Heart left ventricle (tissue), 13 donors: ENCODE results near the gene CYGB.

Experiments used
- CTCF ChIP-seq, 12 donors: fragments of 200-600 bp; sonication (generic) in 4 of 12; IDR thresholded peaks; one replicate each; pipeline versions ENCODE4 v1.5.0 to v1.8.0; 2018 to 2022; ENCODE audit warnings: antibody characterized with exemption in 12 of 12, mild to moderate bottlenecking in 5 of 12
- POLR2A ChIP-seq, 2 donors: fragments of 450-650 bp; IDR thresholded peaks; one replicate each; pipeline ENCODE4 v1.6.1; 2017; ENCODE audit warnings: antibody characterized with exemption in 2 of 2, mild to moderate bottlenecking in 2 of 2, moderate library complexity in 2 of 2
- donor health status: ischemic (EF 13 %, LVEDD 7.1; RV severe dilation, severe dysfunction).
- donor health status: DM: no; HTN: yes; CAD: no.
- donor health status: DM: no; HTN: no; CAD: no.
- donor health status: ischemic (EF 25% LVEDD 6.9; RV normal size, moderate dysfunction).
- donor health status: ischemic (EF 25% LVEDD 5.7; RV mildly dilated, moderate dysfunction).
- donor health status: ischemic (EF 35%, LVEDD 5.7; RV mildly dilated, moderate dysfunction).
- donor health status: nonischemic (EF 11% LVEDD 7.7; RV severe dilation, severe dysfunction).
- donor health status: DM: yes; HTN: yes; CAD: no.
- donor health status: PGD.
- donor health status: ischemic (EF 29% LVEDD 5.4; RV normal size, mild dysfunction).
- donor health status: nonischemic (EF 23%, LVEDD 6.1; RV moderate dilation, normal function).

GRCh38 chr17:76539631-76540271 lies 2.2 kb upstream of the CYGB start, which contains the start of gene PRCD:
- TF ChIP-seq CTCF (IDR thresholded peaks at IDR 0.05) (no peak), POLR2A (IDR thresholded peaks at IDR 0.05) (no peak)
